ENCODE results near the gene PSMD1.

- TF ChIP-seq ZFP30 (CRISPR knock-in tag; IDR thresholded peaks at IDR 0.05): no peak
- no peak for TF ChIP-seq POU6F1 (CRISPR knock-in tag; IDR thresholded peaks at IDR 0.05; ENCODE audit: borderline replicate concordance, low read depth)
- no peak for TF ChIP-seq CSRNP3 (CRISPR knock-in tag; IDR thresholded peaks at IDR 0.05)
- no peak for TF ChIP-seq ZFP3 (CRISPR knock-in tag; IDR thresholded peaks at IDR 0.05)
- no peak for TF ChIP-seq SNAI2 (CRISPR knock-in tag; IDR thresholded peaks at IDR 0.05)
- TF ChIP-seq ARNTL (CRISPR knock-in tag; IDR thresholded peaks at IDR 0.05; ENCODE audit: borderline replicate concordance, low read depth): no peak
- TF ChIP-seq CSDC2 (CRISPR knock-in tag; IDR thresholded peaks at IDR 0.05): no peak
- no peak for TF ChIP-seq ISL1 (CRISPR knock-in tag; IDR thresholded peaks at IDR 0.05)
- TF ChIP-seq TCF4 (CRISPR knock-in tag; IDR thresholded peaks at IDR 0.05; ENCODE audit: borderline replicate concordance): no peak
- TF ChIP-seq PATZ1 (CRISPR knock-in tag; IDR thresholded peaks at IDR 0.05; ENCODE audit: borderline replicate concordance): no peak
- no peak for TF ChIP-seq OSR1 (CRISPR knock-in tag; IDR thresholded peaks at IDR 0.05)
- TF ChIP-seq ZC3H10 (CRISPR knock-in tag; IDR thresholded peaks at IDR 0.05): no peak
- TF ChIP-seq TOX (CRISPR knock-in tag; IDR thresholded peaks at IDR 0.05; ENCODE audit: borderline replicate concordance): no peak
- TF ChIP-seq PPARA (CRISPR knock-in tag; IDR thresholded peaks at IDR 0.05; ENCODE audit: borderline replicate concordance): no peak
Measured at GRCh38 chr2:231117922-231118613, 61.4 kb downstream of the PSMD1 start.
